ENCODE measurements around the gene CKS1B. TPM values are rescaled to one million over a fixed set of nuclear protein-coding genes. Genes with fewer than 3 reads are reported as not detected.

The CKS1B gene
- total and polyA plus RNA-seq, 9 of the 15 experiments (the other 6 are each of a cell fraction or from before 2014, with no cell fraction given) = 215 to 1,103 (median 460) TPM

- TF ChIP-seq ETS2 (tag; IDR thresholded peaks at IDR 0.05; ENCODE audit: borderline replicate concordance, poor library complexity, severe bottlenecking) = no peak
- TF ChIP-seq ZNF124 (CRISPR knock-in tag; IDR thresholded peaks at IDR 0.05) = 0 out of 2 replicates have a peak, but pooled peaks have one; percentile 73
- no peak for TF ChIP-seq NFE2L1 (tag; IDR thresholded peaks at IDR 0.05; ENCODE audit: borderline replicate concordance, low read depth)
- TF ChIP-seq ZNF121 (CRISPR knock-in tag; conservative IDR thresholded peaks at IDR 0.05) = no peak
- TF ChIP-seq ZSCAN29 (IDR thresholded peaks at IDR 0.05) = no peak; the same call in 1 of the 2 replicates
- TF ChIP-seq, protein P1, sequence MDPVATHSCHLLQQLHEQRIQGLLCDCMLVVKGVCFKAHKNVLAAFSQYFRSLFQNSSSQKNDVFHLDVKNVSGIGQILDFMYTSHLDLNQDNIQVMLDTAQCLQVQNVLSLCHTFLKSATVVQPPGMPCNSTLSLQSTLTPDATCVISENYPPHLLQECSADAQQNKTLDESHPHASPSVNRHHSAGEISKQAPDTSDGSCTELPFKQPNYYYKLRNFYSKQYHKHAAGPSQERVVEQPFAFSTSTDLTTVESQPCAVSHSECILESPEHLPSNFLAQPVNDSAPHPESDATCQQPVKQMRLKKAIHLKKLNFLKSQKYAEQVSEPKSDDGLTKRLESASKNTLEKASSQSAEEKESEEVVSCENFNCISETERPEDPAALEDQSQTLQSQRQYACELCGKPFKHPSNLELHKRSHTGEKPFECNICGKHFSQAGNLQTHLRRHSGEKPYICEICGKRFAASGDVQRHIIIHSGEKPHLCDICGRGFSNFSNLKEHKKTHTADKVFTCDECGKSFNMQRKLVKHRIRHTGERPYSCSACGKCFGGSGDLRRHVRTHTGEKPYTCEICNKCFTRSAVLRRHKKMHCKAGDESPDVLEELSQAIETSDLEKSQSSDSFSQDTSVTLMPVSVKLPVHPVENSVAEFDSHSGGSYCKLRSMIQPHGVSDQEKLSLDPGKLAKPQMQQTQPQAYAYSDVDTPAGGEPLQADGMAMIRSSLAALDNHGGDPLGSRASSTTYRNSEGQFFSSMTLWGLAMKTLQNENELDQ (CRISPR knock-in tag; IDR thresholded peaks at IDR 0.05; ENCODE audit: borderline replicate concordance) = peak; percentile 97; the same call in 1 of the 2 replicates
- TF ChIP-seq TSC22D4 (tag; IDR thresholded peaks at IDR 0.05) = no peak
- TF ChIP-seq DMBX1 (CRISPR knock-in tag; IDR thresholded peaks at IDR 0.05; ENCODE audit: borderline replicate concordance) = peak; percentile 79; the same call in 1 of the 2 replicates
- TF ChIP-seq, protein P2, sequence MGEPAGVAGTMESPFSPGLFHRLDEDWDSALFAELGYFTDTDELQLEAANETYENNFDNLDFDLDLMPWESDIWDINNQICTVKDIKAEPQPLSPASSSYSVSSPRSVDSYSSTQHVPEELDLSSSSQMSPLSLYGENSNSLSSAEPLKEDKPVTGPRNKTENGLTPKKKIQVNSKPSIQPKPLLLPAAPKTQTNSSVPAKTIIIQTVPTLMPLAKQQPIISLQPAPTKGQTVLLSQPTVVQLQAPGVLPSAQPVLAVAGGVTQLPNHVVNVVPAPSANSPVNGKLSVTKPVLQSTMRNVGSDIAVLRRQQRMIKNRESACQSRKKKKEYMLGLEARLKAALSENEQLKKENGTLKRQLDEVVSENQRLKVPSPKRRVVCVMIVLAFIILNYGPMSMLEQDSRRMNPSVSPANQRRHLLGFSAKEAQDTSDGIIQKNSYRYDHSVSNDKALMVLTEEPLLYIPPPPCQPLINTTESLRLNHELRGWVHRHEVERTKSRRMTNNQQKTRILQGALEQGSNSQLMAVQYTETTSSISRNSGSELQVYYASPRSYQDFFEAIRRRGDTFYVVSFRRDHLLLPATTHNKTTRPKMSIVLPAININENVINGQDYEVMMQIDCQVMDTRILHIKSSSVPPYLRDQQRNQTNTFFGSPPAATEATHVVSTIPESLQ (CRISPR knock-in tag; IDR thresholded peaks at IDR 0.05) = peak; percentile 99
- TF ChIP-seq ARID1B (IDR thresholded peaks at IDR 0.05) = peak; percentile 66
- TF ChIP-seq GATA2 (CRISPR knock-in tag; IDR thresholded peaks at IDR 0.05) = peak; percentile 54; the same call in 1 of the 2 replicates
- peak; percentile 35; the same call in 1 of the 2 replicates for TF ChIP-seq ZNF197 (CRISPR knock-in tag; IDR thresholded peaks at IDR 0.05; ENCODE audit: low read depth)
- no peak for TF ChIP-seq U2AF2 (optimal IDR thresholded peaks at IDR 0.05; ENCODE audit: low read depth, low read length)
- TF ChIP-seq TBL1XR1 (IDR thresholded peaks at IDR 0.05; ENCODE audit: low read length in 2 of 2) = no peak; a peak in 1 of 4 replicates
- no peak for TF ChIP-seq BRF1 (IDR thresholded peaks at IDR 0.05; ENCODE audit: borderline replicate concordance, extremely low read depth, insufficient read length)
- TF ChIP-seq ZNF263 (CRISPR knock-in tag; IDR thresholded peaks at IDR 0.05; ENCODE audit: borderline replicate concordance) = peak; percentile 77; the same call in 1 of the 2 replicates
- TF ChIP-seq ZBTB5 (IDR thresholded peaks at IDR 0.05) = no peak
- TF ChIP-seq SMAD2 (IDR thresholded peaks at IDR 0.05; ENCODE audit: low read depth, low read length) = no peak
- peak; percentile 93 for TF ChIP-seq MYC (IDR thresholded peaks at IDR 0.05; ENCODE audit: low read depth, low read length)
- peak; percentile 73; the same call in 1 of the 2 replicates for TF ChIP-seq MYC (CRISPR knock-in tag; IDR thresholded peaks at IDR 0.05; ENCODE audit: borderline replicate concordance, low read depth)
- peak; percentile 75 for TF ChIP-seq CREM (IDR thresholded peaks at IDR 0.05; ENCODE audit: low read depth)
Observed at GRCh38 chr1:154936555-154937084, 37.9 kb upstream of the CKS1B start, which contains the start of gene PMVK (continued).
